Left colon (tissue), 2 donors: ENCODE data around the gene SLC25A14. TPM values are rescaled to one million over a fixed set of nuclear protein-coding genes. Genes with fewer than 3 reads are reported as not detected.

Experiments
- total RNA-seq, 2 donors: library from RNA; stranded (reverse); fragmentation: NEBNext Ultra II Directional; extraction: Animal tissue kit (Norgen Biotek cat#: 25700); gene quantifications; one replicate each; pipeline ENCODE4 v1.2.1, GENCODE V29; 2021
- donor health status: DM: no; HTN: no; CAD: no.
- donor health status: DM: yes; HTN: yes; CAD: no.

The SLC25A14 gene
- total RNA-seq, 2 donors from 2014 or later: 6.3 to 7.8 TPM

Other genes starting within 250 kb of the SLC25A14 start
- gene ELF4, start 229.4 kb upstream of the SLC25A14 start, total RNA-seq: 10 to 100 TPM; 39.8 to 61.9 TPM
- gene AIFM1, start 174.1 kb upstream of the SLC25A14 start, total RNA-seq: 10 to 100 TPM; 67.0 to 76.9 TPM
- gene RAB33A, start 168.0 kb upstream of the SLC25A14 start, total RNA-seq: under 1 TPM in 1 of 2 donors, not detected in 1; 0.34 TPM
- 1 to 10 TPM; 2.7 to 2.9 TPM for gene ZNF280C, start 71.0 kb upstream of the SLC25A14 start, total RNA-seq
- under 1 TPM; 0.31 to 0.78 TPM for gene GPR119, start 45.8 kb downstream of the SLC25A14 start, total RNA-seq
- 10 to 100 TPM; 11.4 to 13.0 TPM for gene RBMX2, start 62.1 kb downstream of the SLC25A14 start, total RNA-seq